ENCODE measurements around the gene FBXO41.
A peak's percentile ranks its signal among the peaks of the same experiment; 100 is the strongest.

Gene FBXO41, protein sequence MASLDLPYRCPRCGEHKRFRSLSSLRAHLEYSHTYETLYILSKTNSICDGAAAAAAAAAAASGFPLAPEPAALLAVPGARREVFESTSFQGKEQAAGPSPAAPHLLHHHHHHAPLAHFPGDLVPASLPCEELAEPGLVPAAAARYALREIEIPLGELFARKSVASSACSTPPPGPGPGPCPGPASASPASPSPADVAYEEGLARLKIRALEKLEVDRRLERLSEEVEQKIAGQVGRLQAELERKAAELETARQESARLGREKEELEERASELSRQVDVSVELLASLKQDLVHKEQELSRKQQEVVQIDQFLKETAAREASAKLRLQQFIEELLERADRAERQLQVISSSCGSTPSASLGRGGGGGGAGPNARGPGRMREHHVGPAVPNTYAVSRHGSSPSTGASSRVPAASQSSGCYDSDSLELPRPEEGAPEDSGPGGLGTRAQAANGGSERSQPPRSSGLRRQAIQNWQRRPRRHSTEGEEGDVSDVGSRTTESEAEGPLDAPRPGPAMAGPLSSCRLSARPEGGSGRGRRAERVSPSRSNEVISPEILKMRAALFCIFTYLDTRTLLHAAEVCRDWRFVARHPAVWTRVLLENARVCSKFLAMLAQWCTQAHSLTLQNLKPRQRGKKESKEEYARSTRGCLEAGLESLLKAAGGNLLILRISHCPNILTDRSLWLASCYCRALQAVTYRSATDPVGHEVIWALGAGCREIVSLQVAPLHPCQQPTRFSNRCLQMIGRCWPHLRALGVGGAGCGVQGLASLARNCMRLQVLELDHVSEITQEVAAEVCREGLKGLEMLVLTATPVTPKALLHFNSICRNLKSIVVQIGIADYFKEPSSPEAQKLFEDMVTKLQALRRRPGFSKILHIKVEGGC

DNA sequence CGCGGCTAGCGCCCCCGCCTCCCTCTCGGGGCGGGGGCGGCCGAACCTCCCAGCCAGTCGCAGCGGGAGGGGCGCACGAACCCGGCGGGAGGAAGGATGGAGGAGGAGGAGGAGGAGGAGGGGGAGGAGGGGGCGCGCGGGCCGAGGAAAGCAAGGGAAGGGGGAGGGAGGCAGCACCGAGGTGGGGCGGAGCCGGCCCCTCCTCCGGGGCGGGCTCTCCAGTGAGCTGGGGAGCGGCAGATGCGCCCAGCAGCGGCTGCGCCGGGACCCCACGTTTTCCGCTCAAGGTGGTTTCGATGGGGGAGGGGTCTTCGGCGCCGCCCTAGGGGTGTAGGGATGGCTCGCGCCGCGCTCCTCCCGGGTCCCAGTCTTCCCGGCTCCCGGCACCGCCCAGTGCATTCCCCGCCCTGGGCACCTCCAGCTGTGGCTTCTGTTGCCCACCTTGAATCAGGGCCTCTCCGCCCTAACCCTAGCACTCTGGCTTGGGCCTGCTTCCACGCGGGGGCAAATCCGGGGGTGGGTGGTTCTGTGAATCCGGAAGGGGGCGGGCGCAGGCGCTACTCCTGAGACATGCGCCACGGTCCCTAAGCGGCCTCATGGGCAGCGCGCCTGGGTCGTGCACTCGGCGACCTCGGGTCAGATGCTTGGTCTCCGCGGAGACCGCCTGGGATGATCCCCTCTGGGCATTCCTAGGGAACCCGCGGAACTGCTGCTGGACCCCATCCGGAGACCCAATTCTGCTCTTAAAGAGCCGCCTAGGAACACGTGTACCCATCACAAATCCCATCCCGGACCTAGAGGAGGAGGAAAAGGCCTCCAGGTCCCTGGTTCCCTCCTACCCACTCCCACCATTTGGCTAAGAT is at the start of gene FBXO41:
Gene FBXO41 (minus strand): TSS at position 183 of the 863 bp plus-strand sequence. CDS start 14,848 bp downstream, outside the sequence.
- DNase-seq: peak; percentile 82

- no peak for DNase-seq
Measured at GRCh38 chr2:73334045-73334444, 49.8 kb upstream of the FBXO41 start.

DNA sequence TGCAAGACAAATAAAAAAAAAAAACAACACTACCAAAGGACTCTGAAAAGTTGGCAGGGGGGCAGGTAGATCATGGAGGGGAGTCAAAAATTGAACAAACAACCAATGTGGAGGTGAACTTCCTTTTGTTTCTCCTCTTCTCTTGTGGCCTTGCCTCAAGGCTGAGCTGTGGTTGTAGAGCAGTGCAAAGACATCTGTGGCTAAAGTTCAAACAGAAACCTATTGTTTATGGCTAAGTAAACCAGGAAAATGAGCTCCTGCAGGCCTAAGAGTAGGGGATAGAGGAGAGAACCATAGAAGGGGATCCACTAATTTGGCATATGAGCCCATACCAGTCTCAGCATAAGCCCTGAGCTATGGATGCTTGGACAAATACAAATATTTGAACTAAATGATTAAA is 49.3 kb upstream of the FBXO41 start:
- DNase-seq: no peak

- no peak for DNase-seq
Measured at GRCh38 chr2:73324126-73324725, 39.9 kb upstream of the FBXO41 start.

DNA sequence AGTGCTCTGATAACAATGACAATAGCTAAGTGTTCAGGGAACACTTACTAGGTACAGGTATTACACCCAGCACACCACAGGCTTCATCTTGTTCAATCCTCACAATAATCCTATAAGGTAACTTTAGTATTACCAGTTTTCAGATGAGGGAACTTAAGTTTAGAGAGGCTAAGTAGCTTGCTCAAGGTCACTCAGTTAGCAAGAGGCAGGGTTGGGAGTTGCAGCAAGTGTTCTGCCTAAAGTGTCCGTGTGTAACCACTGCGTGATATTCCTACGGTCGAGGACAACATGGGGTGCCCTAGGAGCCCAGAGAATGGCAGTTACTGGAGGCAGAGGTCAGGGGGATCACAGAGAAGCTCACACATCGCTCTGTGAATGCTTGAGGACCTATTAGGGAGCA is 39.3 kb upstream of the FBXO41 start:
- no peak for DNase-seq

- no peak for DNase-seq
Measured at GRCh38 chr2:73314441-73314840, 30.2 kb upstream of the FBXO41 start.

DNA sequence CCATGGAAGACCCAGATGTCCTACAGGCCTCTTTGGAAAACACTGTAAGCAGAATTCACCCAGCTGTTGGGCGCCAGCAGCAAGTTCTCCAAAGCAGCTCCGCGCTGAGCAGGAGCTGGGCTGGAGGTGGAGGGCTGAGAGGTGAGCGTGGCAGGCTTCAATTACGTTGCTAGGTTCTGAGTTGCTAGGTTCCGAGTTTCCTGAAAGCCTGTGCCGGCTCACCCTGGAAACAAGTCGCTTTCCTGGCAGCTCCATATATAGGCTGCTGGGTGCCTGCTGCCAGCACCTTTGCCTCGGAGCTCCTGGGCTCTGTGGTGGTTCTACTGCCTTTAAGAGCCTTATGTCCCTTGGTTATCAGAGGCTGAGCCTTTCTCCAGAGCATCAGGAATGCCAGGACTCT is 23.4 kb upstream of the FBXO41 start:
- no peak for DNase-seq

- no peak for DNase-seq
Measured at GRCh38 chr2:73301636-73302035, 17.4 kb upstream of the FBXO41 start.

- no peak for DNase-seq
Measured at GRCh38 chr2:73300926-73301325, 16.6 kb upstream of the FBXO41 start.

- no peak for DNase-seq
Measured at GRCh38 chr2:73297586-73297985, 13.3 kb upstream of the FBXO41 start.

DNA sequence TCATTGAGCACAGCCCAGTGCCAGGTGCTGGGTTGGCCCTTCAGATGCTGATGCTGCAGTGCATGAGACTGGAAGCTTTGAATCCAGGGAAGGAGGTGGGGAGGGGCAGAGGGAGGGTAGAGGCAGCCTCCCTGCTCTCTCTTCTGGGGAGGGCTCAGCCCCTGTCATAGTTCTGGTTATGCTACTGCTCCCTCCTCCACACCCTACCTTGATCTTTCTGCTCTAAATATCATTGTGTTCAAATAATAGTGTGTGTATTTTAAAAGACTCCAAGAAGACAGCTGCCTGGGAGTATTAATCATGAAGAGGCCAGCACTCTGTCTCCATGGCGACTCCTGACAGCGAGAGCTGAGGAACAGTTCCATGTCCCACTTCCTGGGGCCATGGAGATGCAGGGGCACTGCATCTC is 12.9 kb upstream of the FBXO41 start:
- no peak for DNase-seq

- no peak for DNase-seq
Measured at GRCh38 chr2:73295751-73296400, 11.6 kb upstream of the FBXO41 start.

DNA sequence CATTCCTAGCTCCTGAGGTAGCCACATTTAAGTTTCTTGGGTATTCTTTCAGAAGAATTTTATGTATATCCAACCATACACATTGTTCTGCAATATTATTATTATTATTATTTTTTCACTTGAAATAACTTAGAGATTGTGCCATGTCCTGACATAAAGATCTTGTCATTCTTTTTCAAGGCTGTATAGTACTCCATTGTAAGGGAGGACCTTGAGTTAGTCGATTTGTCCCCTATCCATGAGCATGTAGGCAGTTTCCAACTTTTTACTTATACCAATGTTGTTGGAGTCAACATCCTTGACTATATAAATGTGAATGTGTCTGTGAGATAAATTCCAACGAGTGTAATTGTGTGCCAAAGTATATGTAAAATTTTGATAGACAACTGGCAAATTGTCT is 10.0 kb upstream of the FBXO41 start:
- DNase-seq: no peak

GRCh38 chr2:73293534-73294171 is 9.4 kb upstream of the FBXO41 start, which contains the start of gene EGR4:
EGR4 (minus strand) TSS chr2:73293548; CDS start chr2:73293317, 231 bp downstream.
- peak; percentile 91 for DNase-seq

DNA sequence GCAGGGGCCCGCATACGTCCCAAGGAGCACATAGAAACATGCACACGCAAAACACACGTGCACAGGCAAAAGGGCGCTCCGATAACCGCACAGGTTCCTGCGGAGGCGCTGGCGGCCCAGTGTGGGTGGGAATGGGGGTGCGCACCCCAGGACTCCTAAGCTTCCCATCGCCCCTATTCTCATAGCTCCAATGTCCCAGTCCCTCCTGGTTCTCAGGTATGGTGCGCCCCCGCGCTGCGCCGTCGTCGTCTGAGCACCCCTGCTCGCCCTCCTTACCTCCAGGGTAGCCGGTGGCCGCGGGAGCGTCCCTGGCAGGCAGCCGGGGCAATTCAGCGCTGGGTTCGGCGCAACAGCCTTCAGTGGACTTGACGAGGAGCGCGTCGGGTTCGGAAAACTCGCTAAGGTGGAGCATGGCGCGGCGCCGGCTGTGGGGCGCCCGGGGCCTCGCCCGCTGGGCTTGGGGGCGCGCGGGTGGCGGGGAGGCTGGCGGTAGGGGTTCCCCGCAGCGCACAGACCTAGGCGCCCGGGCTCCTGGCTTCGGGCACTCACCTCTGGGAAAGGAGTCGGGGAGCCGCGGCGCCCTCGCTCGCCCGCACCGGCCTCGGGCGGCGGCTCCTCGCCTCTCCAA is 8.7 kb upstream of the FBXO41 start:
- DNase-seq: peak; percentile 17

GRCh38 chr2:73292316-73292905 is 8.1 kb upstream of the FBXO41 start:
- peak; percentile 13 for DNase-seq

DNA sequence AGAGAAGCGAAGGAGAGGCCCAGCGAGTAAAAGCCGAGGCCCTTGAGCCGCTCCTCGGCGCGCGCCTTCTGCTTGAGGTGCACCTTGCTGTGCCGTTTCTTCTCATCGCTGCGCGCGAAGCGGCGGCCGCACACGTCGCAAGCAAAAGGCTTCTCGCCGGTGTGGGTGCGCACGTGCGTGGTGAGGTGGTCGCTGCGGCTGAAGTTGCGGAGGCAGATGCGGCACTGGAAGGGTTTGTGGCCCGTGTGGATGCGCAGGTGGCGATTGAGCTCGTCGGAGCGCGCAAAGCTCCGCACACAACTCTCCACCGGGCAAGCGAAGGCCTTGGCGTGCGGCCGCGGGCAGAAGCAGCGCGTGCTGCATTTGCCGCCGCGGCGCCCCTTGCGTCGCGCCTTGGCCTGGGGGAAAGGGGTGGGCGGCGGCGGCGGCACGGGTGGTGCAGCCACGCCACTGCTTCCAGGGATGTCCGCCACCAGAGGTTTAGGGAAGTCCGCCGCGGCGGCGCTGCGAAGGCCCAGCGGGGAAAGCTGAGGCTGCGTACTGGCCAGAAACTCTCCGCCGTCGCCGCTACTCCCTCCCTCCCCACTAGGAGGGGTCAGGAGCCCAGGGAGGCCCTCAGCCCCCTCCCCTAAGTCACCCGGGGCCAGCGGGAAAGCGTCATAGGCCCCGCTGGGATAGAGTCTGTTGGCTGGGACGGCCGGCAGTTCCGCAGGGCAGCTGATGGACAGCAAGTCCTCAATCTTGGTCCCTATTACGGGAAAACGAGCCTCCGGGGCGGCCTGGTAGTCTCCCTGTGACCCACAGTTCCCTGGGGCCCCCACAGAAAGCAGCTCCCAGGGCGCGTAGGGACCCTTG is 7.4 kb upstream of the FBXO41 start:
- DNase-seq: no peak

DNA sequence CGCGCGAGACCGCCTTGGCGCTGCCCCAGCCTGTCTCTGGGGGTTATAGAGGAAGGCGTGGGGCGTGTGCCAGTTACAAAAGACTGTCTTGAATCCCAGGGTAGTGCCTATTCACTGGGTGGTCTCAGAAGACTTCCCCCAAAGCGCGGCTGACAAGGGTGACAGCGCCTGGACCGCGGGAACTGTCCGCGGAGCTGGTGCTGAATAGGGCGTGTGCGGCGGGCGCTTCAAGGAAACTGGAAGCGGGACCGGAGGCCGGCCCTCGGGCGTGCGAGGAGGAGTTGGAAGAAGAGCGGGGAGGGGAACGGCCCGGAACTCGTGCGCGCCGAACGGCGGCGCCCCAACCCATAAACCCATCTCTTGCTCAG is 6.8 kb upstream of the FBXO41 start:
- DNase-seq: peak; percentile 60

DNA sequence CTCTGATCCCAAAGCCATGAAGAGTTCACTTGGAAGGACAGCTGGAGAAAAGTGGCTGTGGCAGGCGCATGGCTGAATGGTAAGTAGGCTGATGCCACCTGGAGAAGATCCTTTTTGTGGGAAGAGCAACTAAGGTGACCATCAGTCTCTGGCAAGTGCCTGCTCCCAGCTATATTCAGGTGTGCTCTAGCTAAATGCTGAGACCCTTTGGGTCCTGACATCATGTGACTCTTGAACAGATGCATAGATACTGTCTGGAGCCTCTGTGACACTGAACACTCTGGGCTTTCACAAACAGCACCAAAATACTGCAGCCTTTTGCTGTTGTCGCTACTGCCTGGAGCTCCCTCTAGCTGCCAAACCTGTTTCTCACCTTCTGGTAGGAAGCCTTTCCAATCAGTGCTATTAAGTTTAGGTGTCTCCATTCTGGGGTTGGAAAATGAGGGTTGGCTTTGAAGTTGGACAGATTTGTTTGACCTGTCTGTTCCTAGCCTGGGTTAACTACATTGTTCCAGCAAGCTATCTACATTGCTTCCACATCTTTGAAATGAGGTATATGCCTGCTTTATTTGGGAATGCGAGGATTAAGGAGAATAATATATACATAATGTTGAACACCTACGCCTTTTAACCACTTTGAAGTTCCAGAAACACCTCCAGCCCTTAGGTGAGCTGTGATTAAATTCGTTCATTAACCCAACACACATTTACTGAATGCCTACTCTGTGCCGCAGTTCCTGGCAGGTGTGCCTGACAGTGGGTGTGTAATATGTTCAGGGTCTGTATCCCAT is 6.0 kb upstream of the FBXO41 start:
- peak; percentile 55 for DNase-seq
